Measurements from ENCODE around the gene SCTR.

The SCTR gene

GRCh38 chr2:119431155-119431975, 92.9 kb downstream of the SCTR start, which contains the start of gene TMEM37:
Gene TMEM37, plus strand, starts transcription at chr2:119431854. Its CDS starts 50 bp downstream, at chr2:119431904.
- no peak for DNase-seq (ENCODE audit: low read depth in 1 of 2, low spot score in 1 of 2)

- DNase-seq (ENCODE audit: low read depth in 1 of 2, low spot score in 1 of 2), result no peak
Observed at GRCh38 chr2:119430023-119430498, 94.2 kb downstream of the SCTR start.

- DNase-seq (ENCODE audit: low read depth in 1 of 2, low spot score in 1 of 2), result no peak
Observed at GRCh38 chr2:119429225-119429981, 94.9 kb downstream of the SCTR start.

- no peak for DNase-seq (ENCODE audit: low read depth in 1 of 2, low spot score in 1 of 2)
Observed at GRCh38 chr2:119428488-119429224, 95.6 kb downstream of the SCTR start.

- no peak for DNase-seq (ENCODE audit: low read depth in 1 of 2, low spot score in 1 of 2)
Observed at GRCh38 chr2:119427756-119428155, 96.5 kb downstream of the SCTR start.

GRCh38 chr2:119426801-119427395, 97.4 kb downstream of the SCTR start:
- DNase-seq (ENCODE audit: low read depth in 1 of 2, low spot score in 1 of 2), result no peak

GRCh38 chr2:119426396-119426675, 97.9 kb downstream of the SCTR start:
- DNase-seq (ENCODE audit: low read depth in 1 of 2, low spot score in 1 of 2), result no peak

- DNase-seq (ENCODE audit: low read depth in 1 of 2, low spot score in 1 of 2), result no peak
Observed at GRCh38 chr2:119425620-119426395, 98.5 kb downstream of the SCTR start.

GRCh38 chr2:119425119-119425405, 99.2 kb downstream of the SCTR start:
- DNase-seq (ENCODE audit: low read depth in 1 of 2, low spot score in 1 of 2), result no peak

- no peak for DNase-seq (ENCODE audit: low read depth in 1 of 2, low spot score in 1 of 2)
Observed at GRCh38 chr2:119424284-119425118, 99.8 kb downstream of the SCTR start.

GRCh38 chr2:119423811-119424210, 100.5 kb downstream of the SCTR start:
- no peak for DNase-seq (ENCODE audit: low read depth in 1 of 2, low spot score in 1 of 2)

- DNase-seq (ENCODE audit: low read depth in 1 of 2, low spot score in 1 of 2), result no peak
Observed at GRCh38 chr2:119423108-119423444, 101.2 kb downstream of the SCTR start.

- no peak for DNase-seq (ENCODE audit: low read depth in 1 of 2, low spot score in 1 of 2)
Observed at GRCh38 chr2:119422360-119423107, 101.7 kb downstream of the SCTR start.

GRCh38 chr2:119421741-119422140, 102.5 kb downstream of the SCTR start:
- no peak for DNase-seq (ENCODE audit: low read depth in 1 of 2, low spot score in 1 of 2)

- DNase-seq (ENCODE audit: low read depth in 1 of 2, low spot score in 1 of 2), result no peak
Observed at GRCh38 chr2:119421304-119421703, 103.0 kb downstream of the SCTR start.

- DNase-seq (ENCODE audit: low read depth in 1 of 2, low spot score in 1 of 2), result no peak
Observed at GRCh38 chr2:119419803-119420508, 104.3 kb downstream of the SCTR start.

- DNase-seq (ENCODE audit: low read depth in 1 of 2, low spot score in 1 of 2), result no peak
Observed at GRCh38 chr2:119419065-119419464, 105.2 kb downstream of the SCTR start.

- DNase-seq (ENCODE audit: low read depth in 1 of 2, low spot score in 1 of 2), result no peak
Observed at GRCh38 chr2:119417908-119418307, 106.4 kb downstream of the SCTR start.

Data from activated T-helper 1 cell treated with anti-CD3 and anti-CD28 coated beads, Interleukin-2, amount 50 U/mL, for 16 hours (primary cell).